COLO668 (cell line): ENCODE results near the gene MED13.
"Not testable (repeated sequence)": the region's sequence is repeated elsewhere in the genome, so short reads cannot be mapped to it uniquely, and the experiment has no call there.

Source experiments
- DNase-seq: peaks from one replicate; lab custom pipeline; 2025; ENCODE audit not compliant: unreplicated experiment; lab: John Stamatoyannopoulos, UW

The MED13 gene

DNA sequence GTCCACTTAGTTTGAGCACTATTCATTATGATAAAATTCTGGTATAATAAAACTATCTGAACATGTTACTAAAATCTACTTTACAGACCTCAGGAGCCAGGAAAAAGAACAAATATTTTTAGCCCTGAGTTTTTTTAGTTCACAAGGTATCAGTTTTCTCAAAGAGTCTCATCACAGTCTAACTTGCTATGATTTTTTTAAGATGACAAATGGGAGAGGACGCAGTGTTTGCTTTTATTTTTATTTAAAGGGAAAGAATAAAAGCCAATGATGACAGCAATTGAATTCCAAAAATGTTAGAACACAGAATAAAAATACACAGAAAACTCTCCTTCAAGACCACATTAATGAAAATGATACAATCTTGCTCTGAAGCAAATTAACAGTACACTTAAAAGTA is 7.4 kb downstream of the MED13 start:
- DNase-seq = no peak

GRCh38 chr17:62052765-62053338 is 12.2 kb downstream of the MED13 start:
- no peak for DNase-seq

DNA sequence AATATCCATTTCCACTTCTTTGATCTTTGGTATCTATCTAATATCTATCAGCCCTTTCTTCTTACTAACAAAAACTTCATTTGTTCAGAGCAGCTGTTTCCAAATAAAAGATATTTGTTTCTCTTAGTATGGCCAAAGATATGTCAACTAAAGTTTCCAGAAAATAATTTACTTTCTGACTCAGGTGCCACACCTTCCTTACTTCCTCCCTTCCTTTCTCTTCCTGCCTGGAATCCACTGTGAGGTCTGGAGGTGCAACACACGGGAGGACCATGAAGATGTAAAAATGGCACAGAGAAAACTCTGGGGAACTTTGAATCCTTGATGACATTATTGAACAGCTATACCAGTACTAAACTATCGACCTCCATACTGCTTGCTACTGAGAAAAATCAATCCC is 14.0 kb downstream of the MED13 start:
- DNase-seq = no peak

DNA sequence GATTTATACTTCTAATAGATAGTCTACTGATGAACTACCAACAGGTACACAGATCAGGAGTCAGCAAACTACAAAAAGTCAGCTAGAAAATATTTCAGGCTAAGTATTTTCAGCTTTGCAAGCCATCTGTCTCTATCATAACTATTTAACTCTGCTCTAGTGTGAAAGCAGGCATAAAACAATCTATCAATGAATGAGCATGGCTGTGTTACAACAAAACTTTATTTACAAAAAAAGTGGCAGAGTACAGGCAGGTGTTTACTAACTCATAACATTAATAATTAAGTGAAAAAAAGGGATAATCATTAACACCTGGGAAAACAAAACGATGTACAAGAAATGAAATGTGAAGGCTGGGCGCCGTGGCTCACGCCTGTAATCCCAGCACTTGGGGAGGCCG is 15.8 kb downstream of the MED13 start:
- DNase-seq = no peak

- no peak for DNase-seq
Measured at GRCh38 chr17:62048262-62048661, 16.8 kb downstream of the MED13 start.

GRCh38 chr17:62045517-62045916 is 19.6 kb downstream of the MED13 start:
- DNase-seq = no peak

- no peak for DNase-seq
Measured at GRCh38 chr17:62045109-62045508, 20.0 kb downstream of the MED13 start.

DNA sequence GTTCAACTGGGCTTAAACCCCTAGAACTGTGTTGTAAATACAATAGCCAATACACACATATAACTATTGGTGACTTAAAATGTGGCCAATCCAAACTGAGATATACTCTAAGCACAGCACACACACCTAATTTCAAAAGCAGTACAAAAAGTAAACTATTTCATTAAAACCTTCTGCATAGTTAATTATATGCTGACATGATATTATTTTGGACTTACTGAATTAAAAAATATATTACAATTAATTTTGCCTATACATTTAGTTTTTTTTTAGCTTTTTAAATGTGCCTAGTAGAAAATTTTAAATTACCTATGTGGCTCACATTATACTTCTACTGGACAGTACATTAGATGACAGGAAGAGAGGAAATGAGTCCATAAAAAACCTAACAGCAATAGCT is 21.5 kb downstream of the MED13 start:
- no peak for DNase-seq

DNA sequence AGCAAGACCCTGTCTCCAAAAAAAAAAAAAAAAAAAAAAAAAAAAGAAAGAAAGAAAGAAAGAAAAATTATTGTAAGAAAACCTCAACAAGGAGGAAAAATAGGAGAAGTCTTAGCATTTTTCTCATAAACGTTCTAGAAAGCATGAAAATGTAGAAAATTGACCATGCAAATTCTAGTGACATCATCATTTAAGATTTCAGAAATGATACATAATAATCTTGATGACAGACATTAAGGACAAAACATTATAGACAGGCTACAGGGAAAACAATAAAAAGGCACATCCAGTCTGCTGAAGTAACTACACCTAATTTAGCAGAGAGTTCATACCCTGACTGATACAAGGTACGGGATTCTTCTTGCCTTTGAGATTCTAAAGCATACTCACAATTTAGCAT is 21.9 kb downstream of the MED13 start:
- no peak for DNase-seq

- no peak for DNase-seq
Measured at GRCh38 chr17:62038248-62038647, 26.8 kb downstream of the MED13 start.

- no peak for DNase-seq
Measured at GRCh38 chr17:62033317-62033716, 31.8 kb downstream of the MED13 start.

GRCh38 chr17:62032480-62032879 is 32.6 kb downstream of the MED13 start:
- no peak for DNase-seq

GRCh38 chr17:62030264-62030663 is 34.8 kb downstream of the MED13 start:
- no peak for DNase-seq

DNA sequence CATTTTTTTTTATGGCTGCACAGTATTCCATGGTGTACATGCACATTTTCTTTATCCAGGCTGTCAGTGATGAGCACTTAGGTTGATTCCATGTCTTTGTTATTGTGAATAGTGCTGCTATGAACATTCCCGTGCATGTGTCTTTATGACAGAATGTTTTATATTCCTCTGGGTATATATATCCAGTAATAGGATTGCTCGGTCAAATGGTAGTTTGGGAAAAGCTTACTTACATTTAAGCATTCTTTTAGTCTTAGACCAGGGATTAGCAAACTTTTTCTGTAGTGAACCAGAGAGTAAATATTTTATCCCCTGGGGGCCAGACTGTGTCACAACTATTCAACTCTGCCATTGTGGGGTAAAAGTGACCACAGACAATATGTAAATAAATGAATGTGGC is 40.2 kb downstream of the MED13 start:
- DNase-seq = no peak

DNA sequence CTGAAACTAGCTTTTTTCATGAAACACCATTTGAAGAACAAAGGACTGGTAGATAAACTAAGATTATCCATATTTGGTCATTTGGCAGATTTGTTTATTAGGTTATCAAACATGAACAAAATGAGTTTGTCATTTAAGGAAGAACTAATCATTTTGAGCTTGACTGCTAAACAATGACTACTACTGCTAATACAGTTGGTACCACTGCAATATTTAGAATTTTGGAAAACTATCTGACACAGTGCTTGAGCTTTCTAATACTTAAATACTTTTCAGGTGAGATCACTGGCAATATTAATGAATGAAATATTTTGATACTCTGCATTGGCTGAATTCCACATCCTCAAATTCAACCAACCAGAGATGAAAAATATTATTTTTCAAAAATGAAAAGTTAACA is 47.2 kb downstream of the MED13 start:
- DNase-seq = no peak

DNA sequence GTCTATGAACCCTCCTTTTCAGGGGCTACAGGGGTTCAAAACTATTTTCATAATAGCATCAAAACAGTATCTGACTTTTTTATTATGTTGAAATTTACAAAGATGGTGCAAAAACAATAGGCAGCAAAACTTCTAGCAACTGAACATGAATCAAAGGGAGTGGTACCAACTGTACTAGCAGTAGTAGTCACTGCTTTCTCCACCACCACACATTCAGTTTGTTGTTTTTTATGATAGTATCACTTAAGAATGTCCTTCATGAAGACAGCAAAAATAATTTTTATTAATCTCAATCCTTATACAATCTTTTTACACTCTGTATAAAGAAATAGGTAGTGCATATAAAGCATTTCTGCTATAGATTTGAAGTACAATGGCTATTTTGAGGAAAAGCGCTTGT is 47.6 kb downstream of the MED13 start:
- DNase-seq = no peak

GRCh38 chr17:62014526-62014925 is 50.6 kb downstream of the MED13 start:
- DNase-seq = no peak

DNA sequence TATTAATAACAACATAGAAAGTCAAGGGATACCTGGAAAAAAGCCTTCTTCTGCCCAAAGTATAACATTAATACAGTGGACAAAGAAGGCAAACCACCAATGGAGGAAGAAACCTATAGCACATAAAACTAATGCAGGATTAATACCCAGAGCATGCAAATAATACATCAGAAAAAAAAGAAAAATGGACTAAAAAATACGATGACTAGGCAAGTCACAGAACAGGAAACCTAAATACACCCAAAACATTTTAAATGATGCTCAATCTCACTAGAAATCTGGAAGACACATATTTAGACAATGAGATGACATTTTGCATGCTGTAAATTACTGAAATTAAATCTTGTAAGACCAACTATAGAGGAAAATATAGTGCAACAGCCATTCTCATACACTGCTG is 55.9 kb downstream of the MED13 start:
- DNase-seq = no peak

DNA sequence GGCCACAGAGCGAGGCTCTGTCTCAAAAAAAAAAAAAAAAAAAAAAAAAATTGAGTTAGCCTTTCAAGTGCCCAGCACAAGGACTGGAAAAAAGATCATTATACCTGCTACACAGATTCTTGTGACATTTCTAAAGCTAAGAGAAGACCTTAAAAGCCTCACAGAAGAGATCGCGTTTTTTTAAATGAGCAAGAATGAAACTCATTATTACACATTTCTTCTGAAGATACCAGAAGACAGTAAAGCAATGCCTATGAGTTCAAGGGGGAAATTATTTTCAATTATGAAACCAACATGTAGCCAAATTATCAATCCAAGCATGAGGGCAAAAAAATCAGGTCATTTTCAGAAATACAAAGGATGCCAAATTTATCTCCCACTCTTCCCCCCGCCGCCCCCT is 56.8 kb downstream of the MED13 start:
- DNase-seq = no peak

GRCh38 chr17:62004388-62004787 is 60.7 kb downstream of the MED13 start:
- no peak for DNase-seq

DNA sequence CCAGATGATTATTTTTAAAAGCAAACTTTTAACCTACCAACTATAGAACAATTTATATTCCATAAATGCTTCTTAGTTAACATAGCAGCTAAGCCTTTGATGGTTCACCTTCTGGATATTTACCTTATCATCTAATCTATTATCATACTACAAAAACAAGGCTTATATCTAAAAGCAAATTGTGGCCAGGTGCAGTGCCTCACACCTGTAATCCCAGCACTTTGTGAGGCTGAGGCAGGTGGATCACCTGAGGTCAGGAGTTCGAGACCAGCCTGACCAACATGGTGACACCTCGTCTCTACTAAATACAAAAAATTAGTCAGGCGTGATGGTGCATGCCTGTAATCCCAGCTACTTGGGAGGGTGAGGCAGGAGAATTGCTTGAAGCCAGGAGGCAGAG is 61.9 kb downstream of the MED13 start:
- not testable (repeated sequence) for DNase-seq

DNA sequence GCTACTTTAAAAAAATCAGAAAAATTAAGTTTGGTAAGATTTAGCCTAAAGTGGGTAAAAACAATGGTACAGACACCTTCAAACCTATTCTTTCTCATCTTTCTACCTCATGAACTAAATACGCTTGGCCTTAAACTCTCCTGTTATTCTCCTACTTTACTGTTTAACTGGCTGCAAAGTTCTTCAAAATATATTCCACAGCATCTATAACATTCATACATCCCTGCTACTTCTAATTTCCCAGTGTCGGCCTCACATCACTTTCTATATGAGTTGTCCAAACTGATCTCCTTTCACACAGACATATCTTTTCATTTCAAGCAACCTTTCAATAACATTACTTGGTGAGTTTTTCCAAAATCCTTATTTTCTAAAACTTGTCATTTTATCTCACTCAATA is 64.0 kb downstream of the MED13 start:
- DNase-seq = no peak

- no peak for DNase-seq
Measured at GRCh38 chr17:62000186-62000585, 64.9 kb downstream of the MED13 start.

GRCh38 chr17:61998534-61998933 is 66.5 kb downstream of the MED13 start:
- not testable (repeated sequence) for DNase-seq
